GM18517 (cell line): ENCODE data around the gene CCDC63.
"Not testable (repeated sequence)": the region's sequence is repeated elsewhere in the genome, so short reads cannot be mapped to it uniquely, and the experiment has no call there.

Source experiments
- ATAC-seq: cut with Tn5 transposase; IDR thresholded peaks from one replicate; pipeline ENCODE4 v1.9.1; 2021; ENCODE audit warnings: mild to moderate bottlenecking, moderate library complexity; ENCODE audit not compliant: unreplicated experiment

CCDC63 gene

GRCh38 chr12:110844131-110844530 is 2.7 kb upstream of the CCDC63 start:
- no peak for ATAC-seq

DNA sequence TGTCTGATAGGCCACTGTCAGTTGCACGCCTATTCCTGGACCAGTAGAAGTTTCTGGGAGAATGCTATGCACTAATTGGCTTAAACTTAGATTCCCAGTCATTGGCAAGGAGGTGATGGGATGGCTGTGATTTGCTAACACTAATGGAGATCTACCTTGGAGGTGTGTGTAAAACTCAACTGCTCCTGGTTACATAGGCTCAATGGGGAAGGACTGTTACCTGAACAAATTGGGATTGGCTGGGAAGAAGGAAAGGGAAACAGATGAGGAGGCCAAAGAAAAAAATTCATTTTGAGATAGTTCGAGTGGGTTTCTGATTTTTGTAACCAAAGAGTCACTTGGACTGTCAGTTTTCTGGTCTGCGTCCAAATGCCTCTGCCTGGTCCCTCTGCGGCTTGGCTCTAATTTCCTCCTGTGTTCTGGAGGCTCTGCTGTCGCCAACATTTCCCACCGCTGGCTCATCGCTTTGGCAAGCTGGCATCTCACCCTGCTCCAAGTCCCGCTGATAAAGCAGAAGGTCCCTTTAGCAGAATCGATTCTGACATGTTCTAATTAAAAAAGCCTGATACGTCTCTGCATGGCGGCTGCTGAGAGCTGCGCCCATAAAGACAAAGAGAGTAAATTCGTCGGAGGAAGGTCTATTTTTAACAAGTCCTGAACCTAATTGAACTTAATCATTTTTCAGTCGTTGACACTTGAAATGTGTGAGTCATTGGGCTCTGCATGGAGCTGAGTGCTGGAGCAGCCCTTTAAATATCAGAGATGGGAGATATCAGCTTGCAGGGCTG is 2.0 kb upstream of the CCDC63 start:
- ATAC-seq = no peak

DNA sequence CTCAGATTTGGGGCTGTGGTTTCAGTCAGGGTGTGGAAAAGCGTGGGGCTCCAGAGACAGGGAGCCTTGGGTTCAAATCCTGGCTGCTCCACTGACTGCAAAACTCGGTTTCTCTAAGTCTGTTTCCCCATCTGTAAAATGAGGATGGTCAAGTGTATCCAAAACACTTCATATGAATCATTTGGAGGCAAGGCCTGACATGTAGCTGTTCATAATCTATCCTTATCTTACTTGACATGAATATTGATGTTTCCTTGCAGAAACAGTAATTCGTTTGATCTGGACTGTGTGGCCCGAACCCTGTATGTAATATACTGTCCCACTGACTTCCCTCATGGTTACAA is 1.5 kb upstream of the CCDC63 start:
- ATAC-seq = no peak

DNA sequence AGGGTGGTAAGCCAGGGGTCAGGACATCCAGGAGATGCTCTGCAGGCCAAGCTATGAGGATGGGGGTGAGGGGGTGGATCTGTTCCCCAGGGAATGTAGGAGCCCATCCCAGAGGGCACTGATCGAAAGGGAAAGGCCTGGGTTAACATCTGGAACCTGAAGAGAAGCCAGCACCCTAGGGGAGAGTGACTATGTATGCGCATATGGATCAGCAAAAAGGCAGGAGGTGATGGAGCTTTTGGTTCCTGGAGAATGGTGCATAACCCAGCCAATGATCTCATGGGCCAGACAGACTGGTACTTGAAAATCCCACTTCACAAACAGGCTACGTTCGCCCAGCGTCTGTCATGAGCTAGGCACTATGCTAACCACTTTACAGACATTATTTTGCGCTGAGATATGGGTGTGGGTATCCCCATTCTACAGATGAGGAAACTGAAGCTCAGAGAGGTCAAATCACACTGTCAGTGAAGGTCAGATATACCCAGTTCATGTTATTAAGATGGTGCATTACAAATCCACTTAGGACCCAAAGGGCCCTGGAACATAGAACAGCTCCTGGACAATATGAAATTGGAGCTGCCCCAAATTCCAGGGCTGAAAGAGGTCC is 1.6 kb downstream of the CCDC63 start:
- ATAC-seq = no peak

DNA sequence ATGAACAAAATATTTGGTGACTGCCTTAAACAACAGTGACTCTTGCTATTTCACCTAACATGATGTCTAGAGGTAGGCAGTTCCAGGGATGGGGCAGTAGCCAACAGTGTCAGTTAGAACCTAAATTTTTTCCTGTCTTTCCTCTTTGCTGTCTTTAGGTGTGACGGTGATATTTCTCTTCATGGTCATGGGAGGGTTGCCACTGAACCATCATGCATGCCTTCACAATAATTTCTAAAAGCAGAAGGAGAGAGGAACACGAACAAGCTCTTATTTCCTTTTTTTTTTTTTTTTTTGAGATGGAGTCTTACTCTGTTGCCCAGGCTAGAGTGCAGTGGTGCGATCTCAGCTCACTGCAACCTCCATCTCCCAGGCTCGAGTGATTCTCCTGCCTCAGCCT is 2.4 kb downstream of the CCDC63 start:
- ATAC-seq = no peak

- no peak for ATAC-seq
These were observed 3.1 kb downstream of the CCDC63 start for GRCh38 chr12:110849748-110850403.

GRCh38 chr12:110850762-110851161 is 4.0 kb downstream of the CCDC63 start:
- no peak for ATAC-seq

- ATAC-seq = no peak
These were observed 7.0 kb downstream of the CCDC63 start for GRCh38 chr12:110853836-110854235.

GRCh38 chr12:110856542-110856941 is 9.8 kb downstream of the CCDC63 start:
- ATAC-seq = no peak

DNA sequence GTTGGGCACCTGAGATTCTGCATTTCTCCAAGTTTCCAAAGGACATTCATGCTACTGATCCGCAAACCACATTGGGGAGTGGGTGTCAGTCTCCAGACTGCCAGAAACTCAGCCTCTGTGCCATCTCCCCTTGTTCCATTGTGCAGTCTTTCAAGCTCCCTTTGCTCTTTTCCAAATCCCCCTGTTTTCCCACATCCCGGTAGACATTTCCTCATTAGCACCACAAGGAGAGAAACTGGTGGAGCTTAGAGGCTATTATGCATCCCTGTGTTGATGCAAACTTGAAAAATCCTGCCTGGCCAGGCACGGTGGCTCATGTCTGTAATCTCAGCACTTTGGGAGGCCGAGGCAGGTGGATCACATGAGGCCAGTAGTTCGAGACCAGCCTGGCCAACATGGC is 10.7 kb downstream of the CCDC63 start:
- ATAC-seq = no peak

- not testable (repeated sequence) for ATAC-seq
These were observed 11.2 kb downstream of the CCDC63 start for GRCh38 chr12:110857954-110858353.

- no peak for ATAC-seq
These were observed 12.1 kb downstream of the CCDC63 start for GRCh38 chr12:110858848-110859247.

GRCh38 chr12:110860833-110861296 is 14.1 kb downstream of the CCDC63 start:
- ATAC-seq = no peak

- ATAC-seq = no peak
These were observed 14.9 kb downstream of the CCDC63 start for GRCh38 chr12:110861729-110862128.

DNA sequence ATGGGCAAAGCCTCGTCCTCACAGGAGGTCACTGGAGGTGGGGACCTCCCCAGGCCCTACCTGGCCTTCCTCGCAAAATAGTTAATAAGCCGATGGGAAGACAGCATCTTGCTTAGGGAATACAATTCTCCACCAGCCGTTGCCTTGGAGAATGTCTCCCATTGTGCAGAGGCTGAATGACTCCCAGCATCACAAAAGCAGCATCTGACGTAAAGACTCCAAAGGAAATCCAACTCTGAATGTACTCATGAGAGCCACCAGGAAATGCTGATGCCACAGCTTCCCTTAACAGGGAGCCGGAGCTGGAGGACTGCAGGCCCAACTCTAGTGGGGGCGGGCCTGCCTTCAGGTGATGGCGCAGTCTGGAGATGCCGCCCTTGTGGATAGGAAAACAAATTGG is 15.5 kb downstream of the CCDC63 start:
- no peak for ATAC-seq

- no peak for ATAC-seq
These were observed 16.4 kb downstream of the CCDC63 start for GRCh38 chr12:110863161-110863560.

GRCh38 chr12:110865521-110865920 is 18.7 kb downstream of the CCDC63 start:
- no peak for ATAC-seq

DNA sequence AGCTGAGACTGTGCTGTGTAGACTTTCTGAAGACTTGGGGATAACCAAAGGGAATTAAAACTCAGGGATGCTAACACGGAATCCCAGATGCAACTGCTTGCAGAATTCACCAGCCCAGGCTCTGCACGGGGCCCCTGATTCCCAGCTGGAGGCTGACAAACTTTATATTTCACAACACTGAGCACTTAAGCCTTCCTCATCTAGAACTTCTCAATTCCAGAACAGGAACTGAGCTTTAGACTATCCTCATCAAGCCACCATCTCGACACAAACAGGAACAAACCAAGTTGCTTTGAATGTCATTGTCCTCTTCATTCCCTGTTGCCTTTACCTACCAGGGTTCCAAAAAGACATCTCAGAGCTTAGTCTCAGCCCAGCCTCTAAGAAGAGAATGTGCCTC is 22.2 kb downstream of the CCDC63 start:
- no peak for ATAC-seq

GRCh38 chr12:110869803-110870202 is 23.0 kb downstream of the CCDC63 start:
- ATAC-seq = no peak

GRCh38 chr12:110872100-110872499 is 25.3 kb downstream of the CCDC63 start:
- no peak for ATAC-seq

- ATAC-seq = no peak
These were observed 27.6 kb downstream of the CCDC63 start for GRCh38 chr12:110874351-110874750.

GRCh38 chr12:110874781-110875180 is 28.0 kb downstream of the CCDC63 start:
- ATAC-seq = no peak
